ENCODE results near the gene CROCC2. TPM values are rescaled to one million over a fixed set of nuclear protein-coding genes. Genes with fewer than 3 reads are reported as not detected.
A peak's percentile ranks its signal among the peaks of the same experiment; 100 is the strongest.

The CROCC2 gene
- total RNA-seq, 4 donors from 2014 or later = not detected

DNA sequence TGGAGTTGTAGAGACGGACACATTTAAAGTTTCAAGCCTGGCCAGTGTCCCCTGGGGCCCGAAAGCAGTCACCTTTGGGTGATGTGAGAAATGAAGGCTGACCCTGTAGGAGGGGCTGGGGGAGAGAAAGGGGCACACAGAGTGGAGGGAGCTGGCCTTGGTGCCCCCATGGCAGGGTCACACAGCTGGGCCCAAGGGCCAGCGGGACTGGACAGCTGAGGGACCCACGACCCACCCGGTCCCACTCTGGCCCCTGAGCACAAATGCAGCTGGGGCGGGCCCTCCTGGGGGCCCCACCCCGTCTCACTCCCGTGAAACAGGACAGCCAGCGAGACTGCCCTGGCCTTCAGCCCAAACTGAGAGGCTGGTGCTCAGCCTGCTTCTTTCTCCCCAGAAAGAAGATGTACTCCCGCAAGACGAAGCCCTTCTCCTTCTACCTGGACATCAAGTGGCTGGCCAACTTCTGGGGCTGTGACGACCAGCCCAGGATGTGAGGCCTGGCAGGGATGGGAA lies 31.4 kb upstream of the CROCC2 start:
- in situ Hi-C loops (cut with MboI; ENCODE audit: low pct_ligation_motif_present in 1 of 4, low pct_unique_long_range_greater_than_20kb in 1 of 4, low sequenced_read_pairs in 3 of 4) (no loop called here), intact Hi-C loops (cut with DNase I; ENCODE audit: low total_unique reads) (no loop called here)
- 59 to 79% methylated on average over 2 to 12 of the region's 12 CpGs for WGBS, 2 donors (ENCODE audit: low coverage in 1 of 2)
- Histone ChIP-seq H3K27ac (peak overlapping the region in 3 of 4 donors; percentile 12 to 45 (median 17)), H3K36me3 (no peaks in the 10 kb centered on the region), H3K4me1 (peaks cover 20 to 37% (median 25%) of the 10 kb centered on the region in 4 donors), H3K9me3 (no peaks in the 10 kb centered on the region), H3K4me3 (no peak overlapping the region), H3K27me3 (no peaks in the 10 kb centered on the region)
- DNase-seq = no peak
- TF ChIP-seq POLR2AphosphoS5 (IDR thresholded peaks at IDR 0.05) (no peak), POLR2A (IDR thresholded peaks at IDR 0.05) (no peak), EP300 (IDR thresholded peaks at IDR 0.05; ENCODE audit: low read depth) (no peak), CTCF (IDR thresholded peaks at IDR 0.05) (no peak)

DNA sequence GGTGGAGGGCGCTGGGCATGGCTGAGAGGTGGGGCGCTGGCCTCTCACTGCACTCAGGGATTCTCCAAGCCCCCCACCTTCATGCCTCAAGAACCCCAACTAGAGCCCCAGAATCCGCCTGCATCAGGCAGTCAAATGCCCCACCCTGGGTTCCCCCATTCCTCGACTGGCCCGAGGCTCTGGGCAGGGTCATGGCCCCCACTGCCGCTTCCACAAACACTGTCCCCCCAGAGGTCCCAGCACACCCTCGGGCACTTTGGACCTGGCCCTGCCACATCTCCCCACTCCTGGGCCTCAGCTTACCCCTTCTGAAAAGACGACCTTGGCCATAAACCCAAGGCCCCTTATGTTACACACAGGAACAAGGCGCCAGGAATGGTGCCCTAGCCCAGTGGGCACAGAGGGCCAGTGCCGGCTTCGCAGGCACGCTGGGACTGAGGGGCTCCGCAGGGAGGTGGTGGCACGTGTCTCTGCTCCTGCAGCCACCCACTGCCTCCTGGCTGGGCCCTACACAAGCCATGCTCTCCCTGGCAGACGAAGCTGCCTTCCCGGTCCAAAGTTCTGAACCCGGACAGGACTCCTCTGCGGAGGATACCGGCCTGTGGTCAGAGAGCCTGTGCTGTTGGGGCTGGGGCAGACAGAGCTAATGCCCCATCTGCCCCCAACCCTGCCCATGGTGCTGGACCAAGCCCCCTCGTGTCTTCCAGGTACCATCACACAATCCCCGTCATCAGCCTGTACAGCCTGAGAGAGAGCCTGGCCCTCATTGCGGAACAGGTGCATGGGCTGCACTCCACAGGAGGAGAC lies 30.7 kb upstream of the CROCC2 start:
- H3K4me1 ChIP-seq = peaks cover 20 to 37% (median 25%) of the 10 kb centered on the region in 4 donors
- no peaks in the 10 kb centered on the region for H3K36me3 ChIP-seq
- no peak for DNase-seq
- no peak overlapping the region for H3K27ac ChIP-seq
- intact Hi-C loops (cut with DNase I; ENCODE audit: low total_unique reads) = no loop called here
- in situ Hi-C loops (cut with MboI; ENCODE audit: low pct_ligation_motif_present in 1 of 4, low pct_unique_long_range_greater_than_20kb in 1 of 4, low sequenced_read_pairs in 3 of 4) = no loop called here
- 90% methylated on average over 22 of the region's 22 CpGs; no CpG with 5 or more reads in 1 of the 2 donors for WGBS, 2 donors (ENCODE audit: low coverage in 1 of 2)
- no peaks in the 10 kb centered on the region for H3K27me3 ChIP-seq
- no peaks in the 10 kb centered on the region for H3K9me3 ChIP-seq
- H3K4me3 ChIP-seq = no peak overlapping the region
- TF ChIP-seq POLR2A (IDR thresholded peaks at IDR 0.05) (no peak), EP300 (IDR thresholded peaks at IDR 0.05; ENCODE audit: low read depth) (no peak), POLR2AphosphoS5 (IDR thresholded peaks at IDR 0.05) (no peak)

DNA sequence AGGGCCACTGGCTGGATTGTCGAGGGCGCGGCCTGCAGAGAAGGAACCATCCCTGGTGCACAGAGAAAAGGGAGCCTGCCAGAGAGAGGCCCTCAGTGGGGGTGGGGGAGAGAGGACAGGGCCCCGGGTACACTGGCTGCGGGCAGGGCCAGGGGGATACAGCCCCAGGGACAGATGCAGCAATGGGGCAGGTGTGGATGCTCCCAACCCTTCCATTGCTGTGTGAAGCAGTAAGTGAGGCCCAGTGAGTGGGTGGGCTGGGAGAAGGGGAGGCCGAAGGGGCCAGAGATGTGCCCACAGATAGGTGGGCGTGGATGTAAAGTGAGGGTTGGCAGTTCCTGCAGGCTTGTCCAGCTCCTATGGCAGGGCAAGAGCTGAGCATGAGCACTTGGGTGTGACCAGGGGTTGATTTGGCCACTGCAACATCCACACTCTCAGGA lies 30.1 kb upstream of the CROCC2 start:
- no peak for DNase-seq
- Histone ChIP-seq H3K36me3 (no peaks in the 10 kb centered on the region), H3K27ac (peak overlapping the region in 3 of 4 donors; percentile 34 to 66 (median 66)), H3K4me1 (peaks cover 20 to 37% (median 25%) of the 10 kb centered on the region in 4 donors), H3K27me3 (no peaks in the 10 kb centered on the region), H3K9me3 (no peaks in the 10 kb centered on the region), H3K4me3 (no peak overlapping the region)
- intact Hi-C loops (cut with DNase I; ENCODE audit: low total_unique reads) = no loop called here
- in situ Hi-C loops (cut with MboI; ENCODE audit: low pct_ligation_motif_present in 1 of 4, low pct_unique_long_range_greater_than_20kb in 1 of 4, low sequenced_read_pairs in 3 of 4) = no loop called here
- TF ChIP-seq CTCF (IDR thresholded peaks at IDR 0.05) = no peak
- 55% methylated on average over 7 of the region's 7 CpGs; no CpG with 5 or more reads in 1 of the 2 donors for WGBS, 2 donors (ENCODE audit: low coverage in 1 of 2)

- peaks cover 20 to 37% (median 25%) of the 10 kb centered on the region in 4 donors for H3K4me1 ChIP-seq
- intact Hi-C loops (cut with DNase I; ENCODE audit: low total_unique reads) = no loop called here
- peak; percentile 85 for DNase-seq
- no peak for TF ChIP-seq EP300 (IDR thresholded peaks at IDR 0.05; ENCODE audit: low read depth)
- no peak for TF ChIP-seq CTCF (IDR thresholded peaks at IDR 0.05)
- TF ChIP-seq POLR2AphosphoS5 (IDR thresholded peaks at IDR 0.05) = peak in 2 of 3 donors; percentile 31 to 49
- TF ChIP-seq POLR2A (IDR thresholded peaks at IDR 0.05) = peak; percentile 31
- peak overlapping the region; percentile 50 to 66 (median 60) for H3K27ac ChIP-seq
- H3K27me3 ChIP-seq = no peaks in the 10 kb centered on the region
- no peaks in the 10 kb centered on the region for H3K9me3 ChIP-seq
- H3K4me3 ChIP-seq = no peak overlapping the region
- H3K36me3 ChIP-seq = no peaks in the 10 kb centered on the region
- whole genome bisulfite sequencing, 2 donors (ENCODE audit: low coverage in 1 of 2) = 44% methylated on average over 18 of the region's 18 CpGs; no CpG with 5 or more reads in 1 of the 2 donors
- in situ Hi-C loops (cut with MboI; ENCODE audit: low pct_ligation_motif_present in 1 of 4, low pct_unique_long_range_greater_than_20kb in 1 of 4, low sequenced_read_pairs in 3 of 4) = no loop called here
Measured at GRCh38 chr2:240876475-240877251, 29.5 kb upstream of the CROCC2 start.
